Measurements from ENCODE around the gene CHST11.

DNA sequence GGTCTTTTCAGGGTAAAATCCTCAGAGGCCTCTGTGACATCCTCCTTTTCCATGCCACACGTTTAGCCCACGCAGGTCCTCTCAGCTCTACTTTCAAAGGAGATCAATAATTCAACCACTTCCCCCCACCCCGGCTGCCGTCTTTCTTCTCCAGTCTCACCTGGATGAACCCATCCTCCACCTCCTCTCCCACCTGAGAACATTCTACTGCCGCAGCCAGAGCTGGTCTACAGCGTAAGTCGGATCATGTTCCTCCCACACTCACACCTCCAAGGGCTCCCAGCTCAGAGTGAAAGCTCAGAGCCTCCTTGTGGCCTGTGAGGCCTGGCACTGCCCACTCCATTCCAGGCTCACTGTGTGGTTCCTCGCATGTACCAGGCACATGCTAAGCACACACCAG lies 246.6 kb downstream of the CHST11 start:
- TF ChIP-seq POLR2A (IDR thresholded peaks at IDR 0.05; ENCODE audit: low read depth, low read length): no peak
- no peak for TF ChIP-seq POLR2AphosphoS5 (IDR thresholded peaks at IDR 0.05; ENCODE audit: low read depth, low read length)
- TF ChIP-seq SPI1 (IDR thresholded peaks at IDR 0.05; ENCODE audit: low read depth, low read length): no peak
- no peak for TF ChIP-seq TAF1 (IDR thresholded peaks at IDR 0.05; ENCODE audit: low read depth, low read length)
